GM19463 (cell line): Measurements from ENCODE around the gene DOCK4.

Source experiments
- ATAC-seq: cut with Tn5 transposase; IDR thresholded peaks from one replicate; pipeline ENCODE4 v1.9.1; 2021; ENCODE audit warnings: mild to moderate bottlenecking, moderate library complexity; ENCODE audit not compliant: unreplicated experiment

Gene DOCK4

DNA sequence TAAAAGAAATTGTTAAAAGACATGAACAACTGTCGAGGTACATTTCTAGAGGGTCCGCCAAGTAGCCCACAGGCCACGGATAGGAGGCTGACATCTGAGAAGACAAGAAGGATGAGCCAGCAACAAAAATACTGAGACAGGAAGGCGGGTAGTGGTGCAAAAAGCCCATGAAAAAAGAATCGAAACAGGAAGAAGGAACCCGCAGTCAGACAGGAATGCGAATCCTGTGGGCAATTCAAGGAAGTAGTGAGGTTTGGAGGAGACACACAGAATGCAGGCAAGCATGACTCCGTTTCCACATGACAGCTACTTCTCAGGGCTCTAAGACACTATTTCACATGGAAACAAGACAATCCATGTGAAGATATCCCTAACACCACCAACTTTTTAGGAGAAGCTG is 125.2 kb downstream of the DOCK4 start:
- peak; percentile 29 for ATAC-seq

DNA sequence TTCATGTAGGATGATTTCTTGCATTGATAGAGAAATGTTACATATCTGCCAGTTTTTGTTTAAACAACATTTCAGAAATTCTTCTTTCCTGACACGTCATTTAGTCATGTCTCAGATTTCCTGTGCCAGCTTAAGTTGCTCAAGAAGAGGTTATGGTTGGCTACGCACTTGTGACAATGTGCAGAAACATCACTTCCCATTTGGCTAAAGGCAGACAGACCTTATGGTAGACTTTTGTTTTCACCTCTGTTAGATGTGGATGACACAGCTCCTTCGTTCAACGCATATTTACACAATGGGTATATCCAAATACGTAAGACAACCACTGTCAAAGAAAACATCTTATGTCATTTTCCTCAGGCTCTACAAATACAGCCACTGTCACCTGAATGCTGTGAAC is 125.8 kb downstream of the DOCK4 start:
- ATAC-seq, result peak; percentile 86

GRCh38 chr7:112079673-112080072 is 126.5 kb downstream of the DOCK4 start:
- ATAC-seq, result no peak

- ATAC-seq, result no peak
These were observed 127.1 kb downstream of the DOCK4 start for GRCh38 chr7:112079122-112079521.

DNA sequence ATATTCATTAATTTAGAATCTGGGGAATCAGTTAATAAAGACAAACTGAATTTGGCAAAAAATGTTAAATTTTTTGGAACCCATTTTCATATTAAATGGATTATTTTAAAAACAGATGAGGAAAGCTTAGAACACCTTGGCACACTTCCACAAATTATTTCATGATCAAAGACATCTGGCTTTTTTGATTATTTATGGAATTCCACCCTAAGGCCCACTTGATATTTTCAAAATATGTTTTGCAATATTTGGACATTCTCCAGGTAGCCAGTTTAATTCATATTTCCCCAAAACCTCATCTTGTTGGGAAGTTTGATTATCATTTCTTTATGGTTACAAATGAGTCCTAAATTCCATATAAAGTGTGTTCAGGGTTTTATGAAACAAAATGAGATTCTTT is 129.9 kb downstream of the DOCK4 start:
- no peak for ATAC-seq

GRCh38 chr7:112074464-112074863 is 131.7 kb downstream of the DOCK4 start:
- ATAC-seq, result no peak

DNA sequence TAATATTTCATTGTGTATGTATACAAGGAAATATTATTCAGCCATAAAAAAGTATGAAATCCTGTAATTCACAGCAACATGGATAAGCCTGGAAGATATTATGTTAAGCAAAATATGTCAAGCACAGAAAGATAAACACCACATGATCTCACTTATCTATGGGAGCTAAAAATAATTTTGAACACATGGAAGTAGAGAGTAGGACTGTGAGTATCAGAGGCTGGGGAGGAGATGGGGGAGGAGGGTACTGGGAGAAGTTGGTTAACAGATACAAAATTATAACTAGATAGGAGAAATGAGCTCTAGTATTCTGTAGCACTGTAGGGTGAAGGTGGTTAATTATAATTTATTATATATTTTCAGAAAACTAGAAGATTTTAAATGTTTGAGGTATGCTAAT is 132.7 kb downstream of the DOCK4 start:
- no peak for ATAC-seq

DNA sequence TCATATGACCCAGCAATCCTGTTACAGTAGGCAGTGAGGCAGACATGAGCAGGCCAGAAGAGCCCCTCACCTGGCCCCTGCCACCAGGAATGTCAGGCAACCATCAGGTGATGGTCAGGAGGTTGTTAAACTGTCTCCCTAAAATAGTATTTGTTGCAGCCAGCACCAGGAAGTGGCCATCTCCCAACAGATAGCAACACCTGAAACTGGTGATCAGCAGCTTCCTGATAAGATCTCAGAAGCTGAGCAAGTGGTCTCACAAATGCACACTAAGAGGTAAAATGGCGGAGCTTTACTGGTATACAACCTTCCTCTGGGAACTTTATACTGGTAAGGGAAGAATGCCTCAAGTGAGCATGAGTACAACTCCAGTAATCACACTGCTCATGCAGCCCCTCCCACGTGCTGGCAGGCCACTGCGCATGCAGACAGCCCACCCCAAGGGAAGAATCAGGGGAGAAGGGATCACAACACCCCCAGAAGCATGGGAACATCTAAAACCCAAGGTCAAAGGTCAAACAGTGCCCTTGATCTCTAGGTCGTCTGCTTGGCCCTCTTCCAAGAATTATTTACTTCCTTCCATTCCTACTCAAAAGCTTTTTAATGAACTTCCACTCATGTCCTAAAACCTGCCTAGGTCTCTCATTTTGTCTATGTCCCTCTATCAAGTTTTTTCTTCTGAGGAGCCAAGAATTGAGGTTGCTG is 133.5 kb downstream of the DOCK4 start:
- ATAC-seq, result no peak

DNA sequence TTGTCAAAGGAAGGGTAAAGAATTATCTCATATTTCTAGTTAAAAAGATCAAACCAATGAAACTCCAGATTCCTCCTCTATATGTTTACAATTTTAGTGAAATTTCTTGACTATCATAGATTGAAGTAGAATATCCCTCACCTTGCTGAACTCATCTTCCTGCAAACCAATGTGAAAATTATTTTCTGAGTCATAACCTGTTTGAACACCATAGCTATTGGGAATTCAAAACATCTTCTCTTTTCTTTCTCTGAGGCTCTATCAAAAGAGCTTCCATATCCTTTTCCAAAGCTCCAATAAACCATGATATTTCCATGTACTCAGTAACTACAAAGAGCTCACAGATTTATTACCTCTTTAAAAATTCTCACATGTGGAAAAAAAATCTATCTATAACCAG is 134.3 kb downstream of the DOCK4 start:
- no peak for ATAC-seq

- no peak for ATAC-seq
These were observed 135.4 kb downstream of the DOCK4 start for GRCh38 chr7:112070674-112071256.

DNA sequence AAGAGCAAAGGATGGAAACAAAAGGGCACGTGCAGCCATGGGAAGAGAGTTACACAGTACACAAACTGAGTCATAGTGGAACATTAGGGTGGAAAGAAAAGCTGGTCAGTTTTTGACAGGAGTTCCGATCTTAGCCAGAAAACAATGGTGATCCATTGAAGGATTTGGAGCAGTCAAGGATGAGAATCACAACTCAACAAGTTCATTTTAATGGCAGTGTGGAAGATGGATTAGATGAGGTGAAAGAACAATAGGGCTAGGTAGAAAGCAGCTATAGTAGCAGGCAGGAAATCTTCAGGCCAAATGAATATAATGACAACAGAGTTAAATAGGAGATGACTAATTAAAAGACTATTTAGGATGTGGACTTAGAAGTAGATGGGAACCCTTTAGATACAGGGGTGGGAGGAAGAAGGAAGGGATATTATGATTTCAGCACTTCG is 136.3 kb downstream of the DOCK4 start:
- ATAC-seq, result no peak

- ATAC-seq, result no peak
These were observed 137.2 kb downstream of the DOCK4 start for GRCh38 chr7:112068967-112069366.

GRCh38 chr7:112067632-112068540 is 138.3 kb downstream of the DOCK4 start:
- no peak for ATAC-seq

- ATAC-seq, result no peak
These were observed 139.0 kb downstream of the DOCK4 start for GRCh38 chr7:112067200-112067599.

GRCh38 chr7:112065758-112066157 is 140.4 kb downstream of the DOCK4 start:
- no peak for ATAC-seq

DNA sequence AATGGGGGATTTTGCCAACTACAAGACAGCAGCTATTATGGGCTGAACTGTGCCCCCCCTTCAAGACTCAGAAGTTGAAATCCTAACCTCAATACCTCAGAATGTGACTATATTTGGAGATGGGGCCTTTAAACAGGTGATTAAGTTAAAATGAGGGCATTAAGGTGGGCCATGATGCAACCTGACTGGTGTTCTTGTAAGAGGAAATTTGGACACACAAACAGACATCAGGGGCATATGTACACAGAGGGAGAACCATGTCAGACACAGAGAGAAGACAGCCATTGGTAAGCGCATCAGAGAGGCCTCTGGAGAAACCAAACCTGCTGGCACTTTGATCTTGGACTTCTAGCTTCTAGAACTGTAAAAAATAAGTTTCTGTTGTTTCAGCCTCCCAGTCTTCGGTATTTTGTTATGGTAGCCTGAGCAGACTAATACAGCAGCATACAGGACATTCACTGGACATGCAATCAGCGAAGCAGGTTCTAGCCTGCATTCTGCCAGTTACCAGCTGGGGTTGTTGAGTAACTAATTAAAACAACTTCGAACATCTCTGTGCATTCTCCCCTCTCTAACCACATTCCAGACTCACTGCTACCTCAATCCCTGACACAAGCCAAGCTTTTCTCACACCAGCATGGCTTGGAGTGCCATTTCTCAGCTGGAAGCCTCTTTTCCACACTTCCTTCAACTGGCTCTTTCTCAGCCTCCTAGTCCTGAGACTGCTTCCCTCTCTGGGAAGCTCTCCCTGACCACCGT is 141.4 kb downstream of the DOCK4 start:
- ATAC-seq, result no peak

DNA sequence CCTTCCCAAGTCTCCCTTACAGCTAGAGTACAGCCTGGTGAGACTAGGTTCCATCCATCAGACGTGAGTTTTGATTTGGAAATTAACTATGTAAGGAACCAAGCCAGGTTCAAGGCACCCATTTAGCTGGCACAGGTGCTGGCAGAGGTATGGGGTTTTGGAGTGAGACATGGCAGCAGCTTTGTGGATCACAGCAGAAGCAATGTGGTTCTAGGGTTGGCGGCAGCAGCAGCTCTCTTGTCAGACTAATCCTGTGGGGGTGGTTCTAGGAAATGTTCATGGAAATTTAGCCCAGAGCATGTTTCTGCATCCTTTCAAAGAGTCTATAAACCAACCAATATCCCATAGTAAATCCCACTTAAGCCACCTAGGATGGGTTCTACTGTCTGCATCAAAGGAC is 142.2 kb downstream of the DOCK4 start:
- ATAC-seq, result no peak

DNA sequence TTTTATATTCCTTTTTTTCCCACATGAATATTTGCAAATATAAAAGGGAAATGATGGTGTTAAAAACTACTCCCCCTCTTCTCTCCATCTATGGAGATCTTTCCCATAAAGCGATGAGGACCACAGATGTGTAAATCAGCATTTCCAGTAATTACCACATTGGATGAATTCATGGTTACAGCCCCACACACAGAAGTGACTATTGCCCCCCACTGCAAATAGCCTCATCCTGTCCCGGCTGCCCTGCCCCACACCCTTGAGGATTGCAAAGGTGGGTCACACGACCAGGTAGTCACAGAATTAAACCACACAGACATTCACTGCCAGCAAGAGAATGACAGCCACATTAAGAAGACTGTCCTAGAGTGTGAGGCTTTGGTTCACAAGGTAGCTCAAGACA is 145.1 kb downstream of the DOCK4 start:
- ATAC-seq, result no peak

GRCh38 chr7:112060625-112061024 is 145.6 kb downstream of the DOCK4 start:
- no peak for ATAC-seq

GRCh38 chr7:112059675-112060074 is 146.5 kb downstream of the DOCK4 start:
- no peak for ATAC-seq

DNA sequence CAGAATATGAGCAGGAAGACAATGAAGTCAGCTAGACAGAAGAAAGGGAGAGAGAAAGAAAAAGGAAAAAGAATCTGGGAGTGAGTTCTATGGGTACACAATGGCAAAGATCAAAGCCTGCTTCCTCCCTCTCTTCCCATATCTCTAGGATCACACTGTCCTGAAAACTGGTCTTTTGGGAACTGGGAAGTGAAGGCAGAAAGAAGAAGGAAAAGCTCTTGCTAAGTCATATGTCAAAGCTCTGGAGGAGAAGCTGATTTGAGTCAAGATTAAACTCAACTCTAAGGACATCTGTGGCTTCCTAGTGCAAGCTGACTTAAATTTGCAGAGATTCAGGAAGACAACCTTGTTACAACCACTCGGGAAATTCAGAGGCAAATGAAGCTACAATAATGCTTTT is 147.5 kb downstream of the DOCK4 start:
- no peak for ATAC-seq
